Mucosa of descending colon (tissue), 3 donors: ENCODE measurements around the gene CNNM3. TPM values are rescaled to one million over a fixed set of nuclear protein-coding genes. Genes with fewer than 3 reads are reported as not detected.
A peak's percentile ranks its signal among the peaks of the same experiment; 100 is the strongest.

Experiments
- ATAC-seq: fragments of 200-7000 bp; cut with Tn5 transposase; one replicate; pipeline ENCODE4 v1.9.1; 2020; ENCODE audit warnings: mild to moderate bottlenecking, moderate library complexity
- DNase-seq, 3 donors: peaks; one replicate each; pipeline ENCODE4 v3.0.0-alpha.2; 2020
- H3K36me3 ChIP-seq: fragments of 200-600 bp; one replicate; pipeline ENCODE4 v1.8.0; 2021; ENCODE audit warnings: low read depth, mild to moderate bottlenecking
- H3K4me1 ChIP-seq: fragments of 200-600 bp; one replicate; pipeline ENCODE4 v1.8.0; 2021; ENCODE audit warnings: low read depth, mild to moderate bottlenecking
- H3K4me3 ChIP-seq: fragments of 200-600 bp; one replicate; pipeline ENCODE4 v1.8.0; 2021; ENCODE audit warnings: mild to moderate bottlenecking
- H3K9me3 ChIP-seq: fragments of 200-600 bp; one replicate; pipeline ENCODE4 v1.8.0; 2021; ENCODE audit warnings: mild to moderate bottlenecking
- intact Hi-C, 2 donors: fragments of 100-400 bp; cut with DNase I in 1 of 2; cut with micrococcal nuclease in 1 of 2; formaldehyde crosslinking; loops; one replicate each; pipeline versions ENCODE4 v1.11.0 to v1.11.1; 2022; cut with DNase I, micrococcal nuclease
- total RNA-seq, 3 donors: library from RNA; stranded (reverse); fragmentation: NEBNext Ultra II Directional in 2 of 3; extraction: Animal tissue kit (Norgen Biotek cat#: 25700) in 2 of 3; gene quantifications; one replicate each; pipeline versions ENCODE4 v1.2.1 to v1.2.4, GENCODE V29; 2021 to 2023
- TF ChIP-seq, protein P1 (sequence below): fragments of 200-600 bp; IDR thresholded peaks from one replicate; pipeline ENCODE4 v1.8.0; 2022; ENCODE audit warnings: antibody characterized with exemption, mild to moderate bottlenecking
- donor health status: DM: no; HTN: no; CAD: no; lungs with moderate emphysema.
- donor health status: DM: no; HTN: no; CAD: no.
- donor health status: DM: no; HTN: yes; CAD: no.

The CNNM3 gene
- total RNA-seq, 3 donors from 2014 or later, result 21.2 to 35.5 (median 33.4) TPM

DNA sequence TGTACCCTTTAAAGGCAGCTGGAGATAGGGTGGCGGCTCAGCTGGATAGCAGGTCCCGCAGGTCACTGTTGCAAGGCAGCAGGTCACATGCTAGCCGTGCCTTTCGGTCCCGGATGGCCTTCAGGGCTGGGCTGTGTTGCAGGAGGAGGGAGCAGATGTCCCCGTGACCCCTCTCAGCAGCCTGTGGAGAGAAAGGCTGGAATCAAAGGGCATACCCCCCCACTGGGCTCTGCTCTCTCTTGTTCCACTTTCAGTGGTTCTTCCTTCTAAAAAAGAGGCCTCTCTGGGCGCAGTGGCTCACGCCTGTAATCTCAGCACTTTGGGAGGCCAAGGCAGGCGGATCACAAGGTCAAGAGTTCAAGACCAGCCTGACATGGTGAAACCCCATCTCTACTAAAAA is 32.2 kb downstream of the CNNM3 start:
- no peaks in the 10 kb centered on the region for H3K4me1 ChIP-seq
- DNase-seq (no peak), ATAC-seq (no peak)
- no peaks in the 10 kb centered on the region for H3K9me3 ChIP-seq
- TF ChIP-seq, protein P1, sequence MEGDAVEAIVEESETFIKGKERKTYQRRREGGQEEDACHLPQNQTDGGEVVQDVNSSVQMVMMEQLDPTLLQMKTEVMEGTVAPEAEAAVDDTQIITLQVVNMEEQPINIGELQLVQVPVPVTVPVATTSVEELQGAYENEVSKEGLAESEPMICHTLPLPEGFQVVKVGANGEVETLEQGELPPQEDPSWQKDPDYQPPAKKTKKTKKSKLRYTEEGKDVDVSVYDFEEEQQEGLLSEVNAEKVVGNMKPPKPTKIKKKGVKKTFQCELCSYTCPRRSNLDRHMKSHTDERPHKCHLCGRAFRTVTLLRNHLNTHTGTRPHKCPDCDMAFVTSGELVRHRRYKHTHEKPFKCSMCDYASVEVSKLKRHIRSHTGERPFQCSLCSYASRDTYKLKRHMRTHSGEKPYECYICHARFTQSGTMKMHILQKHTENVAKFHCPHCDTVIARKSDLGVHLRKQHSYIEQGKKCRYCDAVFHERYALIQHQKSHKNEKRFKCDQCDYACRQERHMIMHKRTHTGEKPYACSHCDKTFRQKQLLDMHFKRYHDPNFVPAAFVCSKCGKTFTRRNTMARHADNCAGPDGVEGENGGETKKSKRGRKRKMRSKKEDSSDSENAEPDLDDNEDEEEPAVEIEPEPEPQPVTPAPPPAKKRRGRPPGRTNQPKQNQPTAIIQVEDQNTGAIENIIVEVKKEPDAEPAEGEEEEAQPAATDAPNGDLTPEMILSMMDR, result no peak
- intact Hi-C loops, result no loop called here
- no peaks in the 10 kb centered on the region for H3K36me3 ChIP-seq
- no peak overlapping the region for H3K4me3 ChIP-seq

DNA sequence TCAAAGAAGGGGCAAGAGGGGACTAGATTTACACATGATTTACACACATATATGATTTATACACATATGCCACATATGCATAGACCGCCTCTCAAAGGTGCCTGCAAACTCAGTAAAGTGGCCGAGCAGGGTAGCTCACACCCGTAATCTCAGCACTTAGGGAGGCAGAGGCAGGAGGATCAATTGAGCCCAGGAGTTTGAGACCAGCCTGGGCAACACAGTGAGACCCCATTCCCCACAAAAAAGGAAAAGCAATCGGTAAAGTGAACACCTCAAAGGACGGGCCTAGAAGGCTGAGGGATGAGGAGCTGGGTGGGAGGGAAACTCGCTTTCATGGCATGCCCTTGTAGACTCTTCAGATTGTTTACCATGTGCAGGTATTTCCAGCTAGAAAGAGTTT is 36.6 kb downstream of the CNNM3 start:
- Histone ChIP-seq H3K4me1 (peaks cover 9% of the 10 kb centered on the region), H3K36me3 (no peaks in the 10 kb centered on the region), H3K9me3 (no peaks in the 10 kb centered on the region), H3K4me3 (no peak overlapping the region)
- ATAC-seq (no peak), DNase-seq (no peak)
- TF ChIP-seq, protein P1, result no peak
- intact Hi-C loops, result no loop called here

DNA sequence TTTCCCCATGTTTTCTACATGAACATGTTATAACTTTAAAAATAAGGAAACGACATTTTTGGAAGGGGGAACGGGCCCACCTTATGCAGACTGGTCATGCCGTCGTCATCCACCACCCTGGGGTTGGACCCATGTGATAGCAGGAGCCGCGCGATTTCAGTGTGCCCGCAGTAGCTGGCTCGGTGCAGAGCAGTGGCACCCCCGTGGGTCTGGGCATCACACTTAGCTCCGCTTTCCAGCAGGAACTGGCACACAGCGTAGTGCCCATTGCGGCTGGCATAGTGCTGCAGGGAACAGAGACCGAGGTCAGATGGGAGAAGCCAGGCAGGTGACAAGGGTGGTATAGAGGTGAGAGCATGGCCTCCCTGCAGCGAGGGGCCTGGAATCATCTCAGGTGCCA is 37.3 kb downstream of the CNNM3 start:
- intact Hi-C loops, result no loop called here
- no peak overlapping the region for H3K4me3 ChIP-seq
- TF ChIP-seq, protein P1, result no peak
- no peaks in the 10 kb centered on the region for H3K9me3 ChIP-seq
- DNase-seq (no peak), ATAC-seq (no peak)
- H3K36me3 ChIP-seq, result no peaks in the 10 kb centered on the region
- H3K4me1 ChIP-seq, result peaks cover 9% of the 10 kb centered on the region

DNA sequence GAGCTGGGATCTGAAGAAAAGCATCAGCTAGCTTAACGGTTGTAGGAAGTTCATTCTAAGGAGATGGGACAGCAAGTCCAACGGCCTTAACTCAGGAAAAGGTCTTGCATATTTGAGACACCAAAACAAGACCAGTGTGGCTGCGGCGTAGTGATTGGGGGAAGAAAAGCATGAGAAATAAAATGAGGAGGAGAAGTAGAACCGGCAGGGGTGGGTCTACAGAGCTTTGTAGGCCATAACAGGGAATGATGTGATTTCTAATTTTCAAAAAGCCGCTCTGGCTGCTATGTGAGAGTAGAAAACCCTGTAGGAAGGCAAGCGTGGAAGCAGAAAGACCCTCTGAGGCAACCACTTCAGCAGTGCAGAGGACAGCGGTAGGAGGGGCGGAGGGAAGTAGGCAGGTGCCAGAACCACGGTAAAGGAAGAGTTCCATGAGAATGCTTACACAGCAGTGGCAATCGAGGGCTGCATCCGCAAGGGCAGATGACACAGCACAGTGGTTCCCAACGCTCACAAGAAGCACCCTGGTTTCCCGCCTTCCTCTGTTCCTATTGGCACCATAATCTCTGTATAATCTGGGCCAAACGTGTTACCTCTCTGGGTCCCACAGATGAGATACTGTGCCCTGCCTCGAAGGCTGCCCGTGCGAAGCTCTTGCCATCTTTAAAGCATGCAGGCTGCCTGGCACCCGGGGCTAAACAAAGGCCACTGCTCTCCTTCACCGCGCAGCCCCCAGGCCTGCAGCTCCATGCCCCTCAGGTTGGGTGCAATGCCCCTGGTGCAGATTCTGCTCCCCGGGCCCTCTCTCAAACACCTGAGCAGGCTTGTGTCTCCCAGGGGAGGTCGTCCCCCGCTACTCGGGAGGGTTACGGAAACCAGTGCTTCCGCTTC is 41.0 kb downstream of the CNNM3 start:
- DNase-seq, result peak in 1 of 3 donors; percentile 49
- no peaks in the 10 kb centered on the region for H3K9me3 ChIP-seq
- peaks cover 22% of the 10 kb centered on the region for H3K4me1 ChIP-seq
- no peaks in the 10 kb centered on the region for H3K36me3 ChIP-seq
- peak overlapping the region; percentile 39 for H3K4me3 ChIP-seq
- TF ChIP-seq, protein P1, result no peak
- peak; percentile 20 for ATAC-seq
- intact Hi-C loops, result loop anchor here in 1 of 2 donors (5.0 kb wide), 1 partner anchor 95 kb away; no protein-coding TSS in a partner anchor

DNA sequence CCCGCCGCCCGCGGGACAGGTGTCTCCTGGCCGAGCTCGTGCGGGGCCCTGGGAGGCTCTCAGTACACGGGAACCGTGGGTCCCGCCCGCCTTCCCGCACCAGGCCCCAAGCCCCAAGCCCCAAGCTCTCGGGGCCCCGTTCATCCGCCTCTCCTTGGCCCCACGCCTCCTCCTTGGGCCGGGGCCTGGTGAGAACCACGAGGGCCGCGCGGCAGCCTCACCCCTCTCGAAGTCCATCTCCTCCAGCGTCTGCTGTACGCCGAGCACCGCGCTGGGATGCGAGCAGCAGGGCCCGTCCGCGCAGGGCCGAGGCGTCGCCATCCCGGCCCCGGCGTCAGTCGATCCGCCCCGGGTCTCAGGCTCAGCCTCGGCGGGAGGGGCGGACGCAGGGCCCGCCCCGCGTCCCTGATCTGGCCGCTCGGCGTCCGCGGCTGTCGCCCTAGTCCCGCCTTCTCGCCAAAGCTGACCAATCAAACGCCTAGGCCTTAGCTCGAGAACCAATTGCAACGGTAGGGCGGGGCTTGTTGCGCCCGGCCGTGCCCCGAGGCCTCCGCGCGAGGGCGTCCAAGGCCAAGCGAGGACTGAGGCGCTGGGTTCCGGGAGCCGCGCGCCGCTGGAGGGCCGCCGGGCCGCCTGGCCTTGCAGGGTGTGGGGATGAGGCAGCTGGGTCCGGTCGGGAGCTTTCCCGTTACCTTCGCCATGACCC is 41.8 kb downstream of the CNNM3 start, which contains the start of gene ANKRD39:
Gene ANKRD39 (minus strand): TSS at position 350 of the 706 bp plus-strand sequence. CDS start 29 bp downstream, at position 321.
- ATAC-seq (peak; percentile 95), DNase-seq (peak; percentile 98 to 99 (median 99))
- Histone ChIP-seq H3K9me3 (no peaks in the 10 kb centered on the region), H3K4me1 (peaks cover 26% of the 10 kb centered on the region), H3K4me3 (peak within 1 kb of the TSS; percentile 39), H3K36me3 (no peaks in the 10 kb centered on the region)
- intact Hi-C loops, result loop anchor here in 1 of 2 donors (5.0 kb wide), 1 partner anchor 94 kb away; no protein-coding TSS in a partner anchor
- TF ChIP-seq, protein P1, result peak; percentile 81
